KBM-7 (cell line): Measurements from ENCODE around the gene AFAP1L2.

Experiments
- DNase-seq: peaks from one replicate; pipeline ENCODE4 v3.0.0-alpha.2; 2015
- in situ Hi-C: fragments of 300-500 bp; cut with MboI; formaldehyde crosslinking; loops from 2 replicates; pipeline ENCODE4 v1.14.3; 2020; ENCODE audit warnings: low sequenced_read_pairs, low pct_unique_long_range_greater_than_20kb, mixed read lengths

The AFAP1L2 gene

DNA sequence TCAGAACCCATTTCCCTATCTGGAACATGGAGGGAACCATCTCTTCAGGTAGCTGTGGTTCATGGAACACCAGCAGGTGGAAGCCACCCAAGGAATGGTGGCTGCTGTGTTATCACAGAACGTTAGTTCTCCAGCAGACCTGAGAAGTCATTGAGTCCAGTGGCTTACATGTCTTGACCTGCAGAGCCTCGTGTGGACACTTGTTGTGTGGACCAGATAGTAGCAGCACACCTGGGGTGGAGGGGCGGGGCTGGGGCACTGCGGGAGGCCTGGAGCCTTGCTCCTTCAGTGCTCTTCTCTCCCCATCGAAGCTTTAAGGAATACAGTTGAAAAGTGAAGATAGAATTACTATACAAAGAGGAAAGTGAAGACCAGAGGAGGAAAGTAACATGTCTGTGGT lies 122.8 kb downstream of the AFAP1L2 start:
- no peak for DNase-seq
- in situ Hi-C loops, result no loop called here

DNA sequence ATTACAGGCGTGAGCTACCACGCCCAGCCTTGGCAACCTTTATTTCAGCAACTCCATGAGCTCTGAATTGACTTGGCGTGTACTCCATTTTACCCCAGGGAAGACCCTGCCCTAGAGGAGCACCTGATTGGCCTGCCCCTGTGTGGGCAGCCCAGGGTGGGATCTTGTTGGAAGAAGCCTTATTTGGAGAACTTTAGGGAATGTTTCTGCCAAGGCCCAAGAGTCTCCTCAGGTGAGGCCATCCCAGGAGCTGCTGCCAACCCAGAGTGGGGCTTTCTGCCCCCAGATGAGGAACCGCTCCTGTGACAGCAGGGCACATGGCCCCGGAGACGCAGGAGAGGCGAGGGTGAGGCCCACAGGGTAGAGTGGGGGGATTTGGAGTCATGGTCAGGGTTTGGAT lies 123.3 kb downstream of the AFAP1L2 start:
- in situ Hi-C loops, result no loop called here
- no peak for DNase-seq

DNA sequence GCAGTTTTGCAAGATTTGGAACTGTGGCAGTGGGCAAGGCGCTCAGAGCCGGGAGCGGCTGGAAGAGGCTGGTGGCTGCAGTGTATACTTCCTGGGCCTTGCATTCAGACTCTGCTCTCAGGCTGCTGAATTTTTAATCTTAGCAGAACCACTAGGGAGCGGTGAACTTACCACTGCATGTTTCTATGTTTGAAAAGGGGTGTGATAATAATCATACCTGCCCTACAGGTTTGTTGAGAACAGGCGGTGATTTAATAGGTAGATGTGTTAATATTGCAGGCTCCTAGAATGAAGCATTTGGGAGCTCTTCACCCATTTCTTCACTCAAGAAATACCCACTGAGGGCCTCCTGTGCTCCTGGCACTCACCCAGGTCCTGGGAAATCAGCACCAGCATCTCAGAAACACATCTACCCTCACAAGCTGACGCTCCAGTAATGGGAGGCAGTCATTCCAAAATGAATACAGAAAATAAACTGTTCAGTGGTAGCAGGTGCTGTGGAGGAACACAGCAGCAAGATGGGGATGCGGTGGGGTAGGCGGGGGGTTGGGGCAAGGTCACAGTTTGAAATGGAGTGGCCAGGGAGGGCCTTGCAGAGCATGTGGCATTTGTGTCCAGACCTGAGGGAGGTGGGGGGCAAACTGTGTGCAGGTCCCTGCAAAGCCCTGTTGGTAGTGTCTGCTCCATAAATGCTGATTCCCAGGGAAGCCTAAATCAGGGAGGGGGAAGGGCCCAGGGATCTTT lies 124.2 kb downstream of the AFAP1L2 start:
- no peak for DNase-seq
- in situ Hi-C loops, result no loop called here

DNA sequence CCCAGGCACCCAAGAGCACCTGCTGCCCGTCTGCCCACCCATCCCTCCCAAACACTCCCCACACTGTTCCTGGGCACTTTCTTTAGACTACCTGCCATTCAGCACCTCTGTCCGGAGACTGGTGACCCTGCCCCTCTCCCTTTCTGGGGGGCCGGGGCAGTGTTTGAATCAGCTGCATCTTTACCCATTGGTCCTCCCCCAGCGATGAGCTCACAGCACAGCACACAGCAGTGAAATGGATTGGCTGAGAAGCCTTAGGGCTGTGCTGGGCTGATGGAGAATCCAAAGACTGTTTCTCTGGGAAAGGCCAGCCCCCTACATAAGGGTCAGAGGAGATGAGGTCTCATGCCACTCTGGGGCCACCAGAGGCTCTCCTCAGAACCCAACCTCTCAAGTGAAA lies 125.0 kb downstream of the AFAP1L2 start:
- no peak for DNase-seq
- in situ Hi-C loops, result no loop called here

DNA sequence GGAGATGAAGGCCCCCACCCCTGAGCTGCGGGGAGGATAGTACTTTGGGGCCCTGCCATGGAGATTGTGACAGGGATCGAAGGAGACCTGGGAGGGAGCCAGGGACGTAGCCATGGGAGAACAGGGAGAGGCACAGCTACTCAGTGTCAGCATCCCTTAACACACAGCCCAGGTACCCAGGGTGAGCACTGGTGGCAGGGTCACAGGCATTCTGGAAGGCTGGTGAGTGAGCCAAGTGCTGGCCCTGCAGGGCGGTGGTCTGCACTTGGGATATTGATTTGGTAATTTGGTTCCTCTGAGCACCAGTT lies 125.5 kb downstream of the AFAP1L2 start:
- no peak for DNase-seq
- in situ Hi-C loops, result no loop called here

DNA sequence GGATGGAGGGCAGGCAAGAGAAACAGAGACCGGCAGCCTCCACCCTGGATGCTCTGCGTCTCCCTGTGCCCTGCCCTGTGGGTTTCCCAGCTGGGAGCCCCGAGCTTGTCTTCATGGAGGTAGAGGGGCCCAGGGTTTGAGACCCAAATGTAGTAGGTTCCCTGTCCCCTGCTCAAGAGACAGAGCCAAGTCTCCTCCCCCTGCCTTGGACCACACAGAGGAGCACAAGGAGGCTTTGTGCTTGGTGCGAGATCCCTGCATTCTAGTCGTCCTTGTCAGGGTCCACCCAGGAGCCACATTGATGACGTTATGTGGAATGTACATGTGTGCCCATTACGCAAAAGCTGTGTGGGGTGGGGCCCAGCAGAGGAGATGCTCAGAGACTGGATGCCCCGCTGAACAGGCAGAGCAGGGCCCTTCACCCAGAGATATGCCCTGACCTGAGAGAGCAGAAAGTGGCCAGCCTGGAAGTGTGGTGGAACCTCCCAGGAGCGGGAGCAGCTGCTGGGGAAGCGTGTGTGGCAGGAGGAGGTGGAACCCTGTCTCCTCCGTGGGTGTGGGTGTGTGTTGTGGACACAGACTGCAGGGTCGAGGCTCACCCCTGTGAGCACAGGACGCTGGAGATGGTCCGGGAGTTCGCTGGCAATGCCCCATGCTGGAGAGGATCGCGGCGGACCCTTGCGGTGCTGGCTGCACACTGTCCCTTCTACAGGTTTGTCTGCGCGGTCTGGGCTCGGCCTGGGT lies 126.0 kb downstream of the AFAP1L2 start:
- in situ Hi-C loops, result no loop called here

DNA sequence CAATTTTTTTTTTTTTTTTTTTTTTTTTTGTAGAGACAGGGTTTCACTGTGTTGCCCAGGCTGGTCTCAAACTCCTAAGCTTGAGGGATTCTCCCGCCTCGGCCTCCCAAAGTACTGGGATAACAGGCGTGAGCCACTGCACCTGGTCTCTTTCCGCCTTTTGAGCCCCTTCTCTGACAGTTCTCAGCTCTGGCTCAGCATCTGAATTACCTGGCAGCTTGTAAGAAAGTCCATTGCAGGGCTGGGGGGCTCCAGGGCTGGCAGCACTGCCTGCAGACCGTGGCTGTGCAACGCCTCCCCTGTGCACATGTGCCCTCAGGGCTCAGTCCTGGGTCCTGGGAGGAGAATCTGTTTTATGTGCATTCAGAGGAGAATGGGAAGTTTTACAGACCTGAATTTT lies 127.6 kb downstream of the AFAP1L2 start:
- no peak for DNase-seq
- in situ Hi-C loops, result no loop called here

More for the DNA sequence above, 126.0 kb downstream of the AFAP1L2 start:
- DNase-seq, result no peak

DNA sequence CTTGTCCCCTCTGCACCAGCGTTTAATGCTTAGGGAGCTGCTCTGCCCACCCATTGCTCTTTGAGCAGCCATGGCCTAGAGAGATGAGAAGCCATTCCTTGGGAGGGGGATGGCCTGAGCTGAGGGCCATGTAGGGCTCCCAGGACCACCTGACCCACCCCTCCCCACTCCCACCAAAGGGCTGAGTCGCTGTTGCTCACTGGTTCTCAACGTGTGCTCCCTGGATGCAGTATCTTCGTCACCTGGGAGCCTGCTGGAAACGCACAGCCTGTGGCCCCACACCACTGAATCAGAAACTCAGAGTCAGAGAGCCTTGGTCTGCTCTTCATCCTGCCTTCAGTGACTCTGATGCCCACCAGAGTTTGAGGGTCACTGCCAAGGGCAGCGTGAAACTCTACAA lies 128.2 kb downstream of the AFAP1L2 start:
- no peak for DNase-seq
- in situ Hi-C loops, result no loop called here

DNA sequence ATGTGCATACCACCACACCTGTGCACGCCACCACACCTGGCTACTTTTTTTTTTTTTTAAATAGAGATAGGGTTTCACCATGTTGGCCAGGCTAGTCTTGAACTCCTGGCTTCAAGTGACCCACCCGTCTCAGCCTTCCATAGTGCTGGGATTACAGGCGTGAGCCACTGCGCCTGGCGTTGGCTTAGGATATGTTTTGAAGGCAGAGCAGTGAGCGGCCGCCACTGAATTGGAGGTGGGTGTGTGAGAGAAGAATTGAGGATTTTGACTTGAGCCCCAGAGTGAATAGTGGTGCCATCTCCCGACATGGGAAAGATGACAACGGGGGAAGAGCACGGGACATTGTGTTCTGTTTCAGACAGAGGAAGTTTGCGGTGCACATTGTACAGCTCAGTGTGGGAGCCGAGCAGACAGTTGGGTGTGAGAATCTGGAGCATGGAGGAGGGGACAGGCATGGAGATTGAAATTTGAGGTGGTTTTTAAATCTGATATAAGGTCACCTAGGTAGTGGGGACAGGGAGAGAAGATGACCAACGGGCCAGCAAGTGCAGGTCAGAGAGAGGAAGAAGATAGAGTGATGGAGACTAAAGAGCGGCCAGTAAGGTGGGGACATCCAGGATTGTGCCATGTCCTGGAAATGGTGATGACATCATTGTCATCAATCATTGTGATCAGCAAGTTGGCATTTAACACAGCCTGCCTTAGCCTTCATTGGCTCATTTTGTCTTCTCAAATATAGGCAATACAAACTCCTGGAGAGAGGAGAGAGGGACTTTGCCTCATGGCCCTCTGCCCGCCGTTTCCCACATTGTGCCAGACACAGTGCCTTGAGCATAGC lies 129.5 kb downstream of the AFAP1L2 start:
- in situ Hi-C loops, result no loop called here

DNA sequence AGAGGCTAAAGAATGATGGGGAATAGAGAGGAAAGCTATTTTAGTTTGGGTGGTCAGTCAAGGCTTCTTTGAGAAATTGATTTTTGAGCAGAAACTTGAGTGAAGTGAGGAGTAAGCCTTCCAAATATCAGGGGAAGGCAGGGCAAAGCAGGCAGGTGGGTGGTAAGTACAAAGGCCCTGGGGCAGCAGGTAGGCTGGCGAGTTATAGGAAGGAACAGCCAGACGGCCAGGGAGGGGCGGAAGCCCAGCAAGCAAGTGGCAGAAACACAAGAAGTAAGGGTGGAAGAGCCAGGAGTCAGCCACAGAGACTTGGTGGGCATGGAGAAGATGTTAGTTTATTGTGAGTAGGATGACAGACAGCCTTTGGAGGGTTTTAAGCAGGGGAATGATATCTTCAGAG lies 130.4 kb downstream of the AFAP1L2 start:
- DNase-seq, result no peak
- in situ Hi-C loops, result no loop called here

More for the DNA sequence above, 129.5 kb downstream of the AFAP1L2 start:
- DNase-seq, result no peak

DNA sequence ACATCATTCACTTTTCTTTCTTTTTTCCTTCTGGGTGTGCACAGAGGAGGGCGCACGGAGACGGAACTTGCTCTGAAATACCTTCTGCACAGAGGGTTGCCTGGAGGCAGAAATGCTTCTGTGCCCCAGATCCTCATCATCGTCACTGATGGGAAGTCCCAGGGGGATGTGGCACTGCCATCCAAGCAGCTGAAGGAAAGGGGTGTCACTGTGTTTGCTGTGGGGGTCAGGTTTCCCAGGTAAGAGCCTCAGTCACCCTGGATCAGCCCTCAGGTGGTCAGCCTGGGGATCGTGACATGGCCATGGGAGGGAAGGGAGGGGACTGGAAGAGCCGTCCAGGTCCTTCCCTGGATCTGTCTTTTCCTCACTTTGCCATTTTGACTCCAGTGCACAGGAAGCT lies 131.6 kb downstream of the AFAP1L2 start:
- DNase-seq, result no peak
- in situ Hi-C loops, result no loop called here

DNA sequence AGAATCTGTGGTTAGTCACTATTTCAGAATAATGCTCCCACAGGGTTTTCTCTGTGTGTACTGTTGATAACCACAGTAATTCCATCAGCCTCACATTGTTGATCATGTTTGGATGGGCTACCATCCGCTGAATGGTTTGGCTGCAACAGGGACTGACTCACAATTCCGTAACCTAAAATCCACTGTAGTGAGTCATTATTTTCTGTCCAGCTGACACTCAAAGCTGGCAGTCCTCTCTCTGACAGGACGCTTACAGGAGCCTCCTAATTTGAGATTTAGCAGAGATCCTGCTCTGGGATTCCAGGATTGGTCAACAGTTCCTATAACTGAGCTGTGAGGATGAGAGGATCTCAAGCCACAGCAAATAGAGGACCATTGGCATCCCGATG lies 132.5 kb downstream of the AFAP1L2 start:
- in situ Hi-C loops, result no loop called here
- no peak for DNase-seq

DNA sequence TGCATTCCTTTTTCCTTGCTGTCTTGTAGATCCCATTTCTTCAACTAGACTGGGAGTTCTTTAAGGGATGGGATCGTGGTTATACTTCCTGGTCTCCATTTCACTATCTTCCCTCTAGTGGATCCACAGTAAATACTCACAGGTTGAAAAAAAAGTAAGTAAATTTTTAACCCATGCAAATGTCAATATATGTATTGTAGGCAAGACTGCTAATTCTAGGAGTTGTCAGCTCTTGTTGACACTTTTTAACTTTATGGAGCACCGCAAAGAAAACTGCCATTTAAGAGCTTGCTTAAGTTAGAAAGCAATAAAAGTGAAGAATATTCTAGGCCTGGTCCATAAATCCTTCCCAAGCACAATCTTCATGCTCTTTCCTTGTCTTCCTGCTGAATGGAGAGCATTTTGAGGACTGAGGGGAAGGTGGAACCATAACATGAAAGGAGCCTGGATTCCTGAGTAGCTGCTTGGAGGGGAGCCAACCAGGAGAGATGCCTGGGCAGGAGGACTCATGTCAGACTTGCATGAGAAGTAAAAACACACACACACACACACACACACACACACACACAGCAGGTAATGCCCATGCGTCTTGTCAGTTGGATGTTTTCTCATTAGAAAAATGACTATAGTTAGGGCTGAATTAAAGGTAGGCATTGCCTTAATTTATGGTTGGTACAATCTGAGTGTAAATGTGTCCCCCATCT lies 133.1 kb downstream of the AFAP1L2 start:
- in situ Hi-C loops, result no loop called here
- DNase-seq, result no peak

DNA sequence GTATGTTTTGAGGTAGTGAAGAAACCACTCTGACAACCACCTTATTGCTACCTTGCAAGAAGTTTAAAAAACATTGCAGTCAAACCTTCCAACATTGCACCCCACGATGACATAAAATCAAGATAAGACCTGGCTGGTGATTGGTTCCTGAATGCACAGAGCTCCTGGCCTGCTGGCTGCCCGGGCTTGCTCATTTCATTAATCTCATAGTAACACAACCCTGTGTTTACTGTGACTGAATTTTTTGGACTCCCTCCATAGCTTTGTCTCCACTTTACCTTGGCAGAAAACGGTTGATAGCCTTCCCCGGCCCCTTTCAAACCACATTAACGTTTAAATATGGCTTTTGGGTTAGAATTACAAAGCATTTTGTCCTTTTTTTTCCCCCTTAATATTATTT lies 137.8 kb downstream of the AFAP1L2 start:
- DNase-seq, result no peak
- in situ Hi-C loops, result no loop called here

DNA sequence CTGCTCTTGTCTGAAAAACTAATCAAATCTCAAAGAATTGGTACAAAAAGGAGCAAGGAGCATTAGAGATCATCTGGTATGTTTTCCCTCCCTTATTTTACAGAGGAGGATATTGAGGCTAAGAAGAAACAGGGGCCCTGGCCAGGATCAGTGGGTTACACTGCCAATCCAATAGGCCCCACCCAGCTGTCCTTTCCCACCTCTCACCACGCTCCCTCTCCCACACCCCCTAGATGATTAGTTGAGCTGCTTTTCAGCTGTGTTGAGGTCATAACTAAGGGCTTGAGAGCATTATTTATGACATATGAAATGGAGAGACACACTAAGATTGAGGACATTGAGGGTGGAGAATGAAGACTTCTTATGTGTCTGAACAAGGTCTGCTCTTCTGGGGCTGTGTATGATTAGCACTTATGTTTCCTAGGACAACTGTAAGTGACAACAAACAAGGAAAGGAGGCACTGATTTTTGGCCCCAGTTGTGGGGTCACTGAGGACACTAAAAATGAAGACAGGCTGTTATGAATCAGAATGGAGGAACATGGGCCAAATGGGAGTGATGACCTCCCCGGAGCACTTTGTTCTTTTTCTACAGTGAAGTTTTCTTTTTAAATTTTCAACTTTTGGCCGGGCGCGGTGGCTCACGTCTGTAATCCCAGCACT lies 138.8 kb downstream of the AFAP1L2 start:
- in situ Hi-C loops, result no loop called here
- no peak for DNase-seq

DNA sequence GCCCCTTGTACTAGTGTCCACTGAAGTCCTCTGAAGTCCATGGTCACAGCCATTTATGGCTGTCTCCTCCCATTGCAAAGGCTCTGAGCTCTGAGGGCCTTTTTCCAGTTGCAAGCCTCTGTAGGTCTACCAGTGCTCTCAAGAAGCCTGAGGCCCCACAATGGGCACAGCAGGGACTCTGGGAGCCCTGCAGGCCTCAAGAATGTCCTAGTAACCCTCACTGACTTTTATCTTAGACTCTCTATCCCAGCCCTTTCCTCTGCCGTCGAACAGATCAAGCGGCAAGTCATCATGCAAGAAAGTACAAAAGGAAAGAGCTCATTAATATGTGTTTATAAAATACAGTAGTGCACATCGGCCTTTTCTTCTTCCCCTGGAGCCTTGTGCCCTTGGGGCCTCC lies 141.8 kb downstream of the AFAP1L2 start:
- in situ Hi-C loops, result no loop called here
- DNase-seq, result no peak

DNA sequence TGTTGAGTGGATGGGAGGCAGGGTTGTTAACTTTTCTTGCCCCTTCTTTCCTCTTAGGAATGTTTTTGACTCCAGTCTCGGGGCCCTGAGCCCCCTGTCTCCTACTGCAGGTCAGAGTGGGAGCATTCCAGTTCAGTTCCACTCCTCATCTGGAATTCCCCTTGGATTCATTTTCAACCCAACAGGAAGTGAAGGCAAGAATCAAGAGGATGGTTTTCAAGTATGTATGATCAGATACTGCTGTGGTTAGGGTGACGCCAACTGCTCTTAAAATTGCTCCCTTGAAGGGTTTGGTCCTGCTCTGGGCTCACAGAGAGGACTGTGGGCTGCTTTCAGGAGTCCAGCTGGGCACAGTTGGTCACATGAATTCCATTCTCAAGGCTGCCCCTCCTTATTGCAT lies 143.2 kb downstream of the AFAP1L2 start:
- in situ Hi-C loops, result no loop called here
- DNase-seq, result no peak

DNA sequence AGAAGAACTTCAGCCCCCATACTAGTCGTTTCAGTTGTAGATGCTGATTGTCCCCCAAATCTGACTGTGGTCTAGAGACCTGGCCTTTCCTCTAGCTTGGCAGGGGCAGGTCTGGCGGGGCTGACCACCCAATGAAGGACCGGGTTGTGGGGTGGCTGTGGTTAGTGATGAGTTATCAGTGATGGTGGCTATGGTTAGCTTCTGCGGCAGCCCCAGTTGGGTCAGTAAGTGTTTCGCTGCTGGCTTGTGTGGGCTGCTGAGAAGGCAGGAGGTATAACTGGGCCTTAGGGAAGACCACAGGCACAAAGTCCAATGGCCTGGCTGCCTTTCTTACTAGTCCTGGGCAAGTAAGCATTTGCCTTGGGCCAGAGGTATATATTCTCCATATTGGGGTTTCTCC lies 143.9 kb downstream of the AFAP1L2 start:
- DNase-seq, result no peak
- in situ Hi-C loops, result no loop called here

DNA sequence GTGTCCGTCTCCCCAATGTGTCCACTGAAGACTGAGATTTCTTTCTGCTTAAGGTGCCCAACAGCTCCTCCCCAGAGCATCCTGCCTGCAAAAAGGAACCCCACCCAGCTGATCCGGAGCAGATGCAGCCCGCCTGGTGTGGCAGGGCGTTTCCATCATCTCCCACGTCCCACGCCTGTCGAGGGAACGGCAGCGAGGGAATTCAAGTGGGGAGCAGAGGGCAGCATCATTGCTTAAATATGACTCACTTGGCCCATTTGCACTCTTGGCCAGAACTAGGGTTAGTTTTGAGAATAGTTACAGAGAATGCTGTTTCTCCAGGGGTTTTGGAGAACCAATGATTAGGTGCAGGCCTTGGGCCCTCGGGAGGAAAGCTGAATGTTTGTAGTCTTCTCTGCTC lies 144.5 kb downstream of the AFAP1L2 start:
- in situ Hi-C loops, result no loop called here
- no peak for DNase-seq
